C4-2B (cell line): ENCODE measurements around the gene EPSTI1.

Experiments
- ZFX ChIP-seq: fragments of 450-650 bp; IDR thresholded peaks from 2 replicates; pipeline ENCODE4 v1.6.1; 2017
- TF ChIP-seq, protein P1 (sequence below): fragments of 450-650 bp; conservative IDR thresholded peaks from 2 replicates; pipeline ENCODE4 v1.5.1; 2017; ENCODE audit warnings: mild to moderate bottlenecking

DNA sequence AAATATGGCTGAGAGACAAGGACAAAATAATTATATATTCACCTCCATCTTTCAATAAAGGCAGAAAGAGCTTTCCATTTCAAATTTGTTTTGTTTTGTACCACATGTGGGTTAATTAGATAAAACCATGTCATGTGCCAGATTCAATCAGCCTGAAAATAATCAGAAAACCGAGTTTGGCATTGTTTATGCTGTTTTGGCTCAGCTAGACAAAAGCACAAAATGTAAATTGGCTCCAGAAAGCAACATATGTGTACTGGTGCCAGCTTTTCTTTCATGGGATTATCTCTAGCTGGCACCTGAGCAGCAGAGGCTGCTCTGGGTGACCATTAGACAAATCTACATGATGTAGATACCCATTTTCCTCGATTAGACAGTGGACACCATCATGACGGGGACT, 22.1 kb upstream of the EPSTI1 start:
- TF ChIP-seq, protein P1, sequence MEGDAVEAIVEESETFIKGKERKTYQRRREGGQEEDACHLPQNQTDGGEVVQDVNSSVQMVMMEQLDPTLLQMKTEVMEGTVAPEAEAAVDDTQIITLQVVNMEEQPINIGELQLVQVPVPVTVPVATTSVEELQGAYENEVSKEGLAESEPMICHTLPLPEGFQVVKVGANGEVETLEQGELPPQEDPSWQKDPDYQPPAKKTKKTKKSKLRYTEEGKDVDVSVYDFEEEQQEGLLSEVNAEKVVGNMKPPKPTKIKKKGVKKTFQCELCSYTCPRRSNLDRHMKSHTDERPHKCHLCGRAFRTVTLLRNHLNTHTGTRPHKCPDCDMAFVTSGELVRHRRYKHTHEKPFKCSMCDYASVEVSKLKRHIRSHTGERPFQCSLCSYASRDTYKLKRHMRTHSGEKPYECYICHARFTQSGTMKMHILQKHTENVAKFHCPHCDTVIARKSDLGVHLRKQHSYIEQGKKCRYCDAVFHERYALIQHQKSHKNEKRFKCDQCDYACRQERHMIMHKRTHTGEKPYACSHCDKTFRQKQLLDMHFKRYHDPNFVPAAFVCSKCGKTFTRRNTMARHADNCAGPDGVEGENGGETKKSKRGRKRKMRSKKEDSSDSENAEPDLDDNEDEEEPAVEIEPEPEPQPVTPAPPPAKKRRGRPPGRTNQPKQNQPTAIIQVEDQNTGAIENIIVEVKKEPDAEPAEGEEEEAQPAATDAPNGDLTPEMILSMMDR: no peak
- no peak for TF ChIP-seq ZFX
